IPS-18a (cell line): Measurements from ENCODE around the gene TCP11X1.
"Not testable (repeated sequence)": the region's sequence is repeated elsewhere in the genome, so short reads cannot be mapped to it uniquely, and the experiment has no call there.

Experiments
- H3K27ac ChIP-seq: one replicate; pipeline ENCODE4 v1.5.1; 2013; ENCODE audit warnings: low read length
- H3K27me3 ChIP-seq: one replicate; pipeline ENCODE4 v1.6.1; 2013; ENCODE audit warnings: mild to moderate bottlenecking, low read length; ENCODE audit not compliant: control insufficient read depth, insufficient read depth
- H3K36me3 ChIP-seq: one replicate; pipeline ENCODE4 v1.6.1; 2013; ENCODE audit warnings: low read depth, low read length; ENCODE audit not compliant: control insufficient read depth
- H3K4me1 ChIP-seq: one replicate; pipeline ENCODE4 v1.6.1; 2013; ENCODE audit warnings: low read depth, low read length; ENCODE audit not compliant: control insufficient read depth
- H3K4me3 ChIP-seq: one replicate; pipeline ENCODE4 v1.5.1; 2013; ENCODE audit warnings: low read length
- H3K9ac ChIP-seq: one replicate; pipeline ENCODE4 v1.6.1; 2013; ENCODE audit warnings: mild to moderate bottlenecking, low read length, moderate library complexity
- H3K9me3 ChIP-seq: one replicate; pipeline ENCODE4 v1.6.1; 2013; ENCODE audit warnings: low read depth, low read length; ENCODE audit not compliant: control insufficient read depth

The TCP11X1 gene

DNA sequence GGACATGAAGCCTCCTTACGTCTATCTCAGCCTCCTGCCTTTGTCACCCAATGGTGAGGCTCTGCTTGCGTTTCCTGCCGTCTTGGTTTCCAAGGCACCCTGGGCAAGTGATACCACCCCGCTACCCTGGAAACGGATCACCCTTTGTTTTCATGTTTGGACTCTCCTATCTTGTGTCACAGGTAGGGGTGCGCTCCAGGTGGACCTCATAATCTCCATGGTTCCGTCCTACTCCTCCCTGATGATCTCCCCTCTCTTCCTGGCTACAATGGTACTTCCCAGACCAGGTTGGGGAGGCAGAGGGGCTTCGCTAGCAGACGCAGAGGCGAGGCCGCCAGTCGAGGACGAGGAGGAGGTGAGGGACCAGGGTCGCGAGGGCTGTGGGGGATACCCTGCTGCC lies at the start of gene TCP11X1:
TCP11X1 (plus strand) TSS at position 316 of the 400 bp plus-strand sequence.
- H3K4me1 ChIP-seq = not testable (repeated sequence)

DNA sequence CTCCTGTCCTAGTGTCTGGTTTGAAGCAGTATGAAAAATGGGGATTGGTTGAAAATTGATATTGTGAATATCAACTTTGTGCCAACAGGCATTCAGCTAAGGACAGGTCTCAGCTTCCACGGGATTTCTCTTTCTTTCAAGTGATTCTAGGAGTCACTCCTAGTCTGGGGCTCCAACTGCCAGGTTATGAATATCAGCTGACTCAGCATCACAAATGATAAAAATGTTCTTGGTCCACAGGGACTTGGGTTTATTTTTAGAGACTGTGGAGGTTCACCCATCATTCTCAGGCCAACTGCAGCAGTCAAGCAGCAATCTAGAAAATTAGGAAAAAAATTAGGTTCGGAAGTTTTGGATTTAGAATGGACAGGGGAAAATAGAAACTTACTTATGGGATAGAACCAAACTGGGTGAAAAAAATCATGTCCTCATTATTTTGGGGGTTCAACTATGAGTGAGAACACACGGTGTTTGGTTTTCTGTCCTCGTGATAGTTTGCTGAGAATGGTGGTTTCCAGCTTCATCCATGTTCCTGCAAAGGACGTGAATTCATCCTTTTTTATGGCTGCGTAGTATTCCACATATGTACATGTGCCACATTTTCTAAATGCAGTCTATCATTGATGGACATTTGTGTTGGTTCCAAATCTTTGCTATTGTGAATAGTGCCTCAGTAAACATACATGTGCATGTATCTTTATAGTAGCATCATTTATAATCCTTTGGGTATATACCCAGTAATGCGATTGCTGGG lies 29.0 kb upstream of the TCP11X1 start:
- Histone ChIP-seq H3K4me1 (no peaks in the 10 kb centered on the region), H3K27me3 (no peaks in the 10 kb centered on the region), H3K9me3 (peaks cover 18% of the 10 kb centered on the region), H3K27ac (no peak overlapping the region), H3K4me3 (no peak overlapping the region), H3K9ac (no peak overlapping the region), H3K36me3 (no peaks in the 10 kb centered on the region)

More for the DNA sequence above, at the start of gene TCP11X1:
- H3K9ac ChIP-seq, H3K9me3 ChIP-seq, H3K27ac ChIP-seq, H3K4me3 ChIP-seq, H3K27me3 ChIP-seq, H3K36me3 ChIP-seq: not testable (repeated sequence)

DNA sequence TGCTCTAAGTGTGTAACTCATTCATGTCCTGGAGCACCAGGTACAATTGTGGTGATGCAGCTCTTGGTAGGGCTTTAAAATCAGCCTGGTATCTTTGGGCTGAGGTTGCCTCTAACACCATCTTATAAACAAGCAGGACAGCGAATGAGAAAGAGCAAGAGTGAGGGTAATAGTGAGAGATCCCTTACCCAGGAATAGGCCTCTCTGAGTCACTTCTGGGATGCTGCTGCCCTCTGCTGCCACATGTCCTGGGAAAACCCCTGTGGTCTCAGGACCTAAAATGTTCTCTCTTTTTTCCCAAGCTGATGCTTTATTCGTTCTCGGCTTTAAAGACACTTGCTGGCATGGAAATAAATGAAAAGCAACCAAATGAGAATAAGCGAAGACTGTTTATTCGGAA lies 7.2 kb upstream of the TCP11X1 start:
- H3K27ac ChIP-seq, H3K27me3 ChIP-seq, H3K4me1 ChIP-seq, H3K4me3 ChIP-seq, H3K9ac ChIP-seq, H3K36me3 ChIP-seq, H3K9me3 ChIP-seq: not testable (repeated sequence)

DNA sequence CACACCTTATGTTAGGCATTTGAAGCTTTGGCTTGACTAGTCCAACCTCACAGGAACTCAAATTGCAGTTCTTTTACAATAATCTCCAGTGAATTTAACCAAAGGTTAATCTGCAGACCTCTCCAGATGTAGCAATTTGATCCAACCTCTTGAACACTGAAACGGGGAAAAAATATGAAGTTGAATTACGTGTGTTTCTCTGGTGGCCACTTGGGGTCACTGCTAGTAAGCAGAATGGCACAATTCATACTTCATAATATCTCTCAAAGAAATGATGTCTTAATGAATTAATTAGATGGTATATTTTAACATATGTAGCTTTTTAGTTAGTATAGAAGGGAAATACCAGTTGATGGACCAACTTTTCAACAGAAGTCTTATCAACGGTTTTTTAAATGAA lies 1.4 kb downstream of the TCP11X1 start:
- H3K27ac ChIP-seq, H3K9me3 ChIP-seq, H3K9ac ChIP-seq, H3K4me3 ChIP-seq, H3K27me3 ChIP-seq, H3K4me1 ChIP-seq, H3K36me3 ChIP-seq: not testable (repeated sequence)

DNA sequence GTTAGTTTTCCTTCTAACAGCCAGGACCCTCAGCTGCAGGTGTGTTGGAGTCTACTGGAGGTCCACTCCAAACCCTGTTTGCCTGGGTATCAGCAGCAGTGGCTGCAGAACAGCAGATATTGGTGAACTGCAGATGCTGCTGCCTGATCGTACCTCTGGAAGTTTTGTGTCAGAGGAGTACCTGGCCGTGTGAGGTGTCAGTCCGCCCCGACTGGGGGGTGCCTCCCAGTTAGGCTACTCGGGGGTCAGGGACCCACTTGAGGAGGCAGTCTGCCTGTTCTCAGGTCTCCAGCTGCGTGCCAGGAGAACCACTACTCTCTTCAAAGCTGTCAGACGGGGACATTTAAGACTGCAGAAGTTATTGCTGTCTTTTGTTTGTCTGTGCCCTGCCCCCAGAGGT lies 20.6 kb downstream of the TCP11X1 start:
- not testable (repeated sequence) for H3K27ac ChIP-seq, H3K4me1 ChIP-seq, H3K9me3 ChIP-seq, H3K36me3 ChIP-seq, H3K27me3 ChIP-seq, H3K4me3 ChIP-seq, H3K9ac ChIP-seq

DNA sequence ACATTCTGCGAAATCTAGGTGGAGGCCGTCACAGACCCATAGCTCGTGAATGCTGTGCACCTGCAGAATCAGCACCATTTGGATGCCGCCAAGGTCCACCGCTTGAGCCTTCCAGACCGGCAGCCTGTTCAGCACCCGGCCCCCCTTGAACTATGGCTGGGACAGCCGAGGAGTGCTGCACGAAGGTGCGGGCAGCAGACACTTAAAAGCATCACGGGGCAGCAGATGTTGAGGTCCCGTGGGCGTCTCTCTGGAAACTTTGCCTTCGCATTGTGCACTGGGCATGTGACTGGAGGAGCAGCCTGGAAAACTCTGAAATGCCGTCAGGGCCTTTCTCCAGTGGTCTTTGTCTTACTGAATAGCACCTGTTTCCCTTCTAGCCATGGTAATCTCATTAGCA lies 25.2 kb downstream of the TCP11X1 start:
- H3K36me3 ChIP-seq, H3K27me3 ChIP-seq, H3K9ac ChIP-seq, H3K9me3 ChIP-seq, H3K4me1 ChIP-seq, H3K4me3 ChIP-seq, H3K27ac ChIP-seq: not testable (repeated sequence)

DNA sequence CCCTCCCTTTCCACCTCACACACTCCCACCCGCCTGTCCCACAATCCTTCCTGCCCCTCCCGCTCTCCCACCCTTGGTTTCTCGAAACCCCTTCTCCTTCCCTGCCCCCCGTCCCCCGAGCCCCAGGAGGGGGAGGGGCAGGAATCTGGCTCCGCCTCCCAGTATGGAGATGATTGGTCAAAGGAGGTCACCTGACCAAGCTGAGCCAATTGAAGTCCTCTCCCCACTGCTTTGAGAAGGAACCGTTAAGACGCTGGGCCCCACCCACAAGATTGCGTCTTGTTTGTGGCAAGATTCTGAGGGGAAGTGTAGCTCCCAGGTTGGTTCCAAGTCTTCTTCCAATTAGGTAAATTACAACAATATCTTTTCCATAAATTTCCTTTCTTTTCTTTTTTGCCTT lies 31.8 kb downstream of the TCP11X1 start, which contains the start of gene NXF2:
NXF2 (plus strand) TSS at position 275 of the 400 bp plus-strand sequence. CDS start 59,912 bp downstream, outside the sequence.
- H3K27ac ChIP-seq, H3K36me3 ChIP-seq, H3K4me1 ChIP-seq, H3K27me3 ChIP-seq, H3K9ac ChIP-seq, H3K9me3 ChIP-seq, H3K4me3 ChIP-seq: not testable (repeated sequence)

DNA sequence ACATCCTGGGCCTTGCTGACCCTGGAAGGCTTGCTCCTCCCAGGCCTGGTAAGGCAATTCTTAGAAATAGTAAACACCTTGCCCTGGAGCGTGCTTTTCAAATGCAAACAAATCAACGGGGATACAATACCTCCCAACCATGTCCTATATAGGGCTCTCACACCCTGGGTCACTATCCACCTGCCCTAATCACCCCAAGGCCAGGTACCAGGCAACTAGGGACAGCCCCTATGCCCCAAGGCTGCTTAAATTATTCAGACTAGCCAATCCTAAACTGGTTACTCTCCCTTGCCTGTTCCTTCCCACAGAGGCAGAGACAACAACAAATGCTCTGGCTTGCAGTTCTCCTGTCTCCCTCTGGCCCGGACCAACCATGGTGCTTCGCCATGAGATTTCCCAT lies 57.1 kb downstream of the TCP11X1 start:
- not testable (repeated sequence) for H3K9me3 ChIP-seq, H3K27me3 ChIP-seq, H3K27ac ChIP-seq, H3K4me3 ChIP-seq, H3K9ac ChIP-seq, H3K36me3 ChIP-seq, H3K4me1 ChIP-seq
